HCT116 (cell line): ENCODE measurements around the gene VIT. TPM values are rescaled to one million over a fixed set of nuclear protein-coding genes. Genes with fewer than 3 reads are reported as not detected.

Experiments
- ATAC-seq: fragments of 200-7000 bp; cut with Tn5 transposase; 2 replicates; pipeline ENCODE4 v1.9.1; 2020; ENCODE audit warnings: mild to moderate bottlenecking, moderate library complexity
- BruUV-seq: library from RNA; stranded (reverse); fragments of 400-500 nt; replicated peaks from 2 replicates; lab custom pipeline; 2021; lab: Mats Ljungman, UMichigan
- CTCF ChIA-PET: fragments of 300-600 bp; sonication (Branson Sonifier 250); formaldehyde crosslinking; loops from one replicate; lab custom pipeline; 2021; ENCODE audit warnings: antibody characterized with exemption; lab: Charles Lee
- POLR2A ChIA-PET: fragments of 300-600, 350-600 bp; sonication (Branson Sonifier 250); formaldehyde crosslinking; loops from one replicate; lab custom pipeline; 2021; ENCODE audit warnings: antibody characterized with exemption; lab: Charles Lee
- RAD21 ChIA-PET, 2 experiments: fragments of 300-600 bp; sonication (Branson Sonifier 250); formaldehyde crosslinking; loops; one replicate each; lab custom pipeline; 2023; ENCODE audit warnings: low total read pairs in 2 of 2; ENCODE audit not compliant: uncharacterized antibody in 2 of 2, unreplicated experiment in 2 of 2, low non-redundant PET in 1 of 2; lab: Charles Lee
- DNase-seq: peaks from one replicate; pipeline ENCODE4 v3.0.0-alpha.2; 2010; ENCODE audit warnings: low read depth, low spot score
- H2AFZ ChIP-seq: fragments of 200-600 bp; shearing (Covaris generic), sonication (generic); 2 replicates; pipeline ENCODE4 v1.6.1; 2017; ENCODE audit warnings: low read depth, mixed run types, mixed read lengths, antibody characterized with exemption, low read length; ENCODE audit not compliant: poor library complexity, severe bottlenecking
- H3K27ac ChIP-seq: 2 replicates; pipeline ENCODE4 v1.5.1; 2012; ENCODE audit warnings: low read depth, low read length
- H3K27me3 ChIP-seq: fragments of 200-600 bp; sonication (generic); 2 replicates; pipeline ENCODE4 v1.6.1; 2016; ENCODE audit warnings: mixed run types, low read length, mixed read lengths; ENCODE audit not compliant: insufficient read depth
- H3K36me3 ChIP-seq, 2 experiments: fragments of 200-500 bp in 1 of 2; fragments of 200-600 bp in 1 of 2; sonication (Bioruptor generic) in 1 of 2; sonication (generic) in 1 of 2; 2 replicates each; pipeline versions ENCODE4 v1.5.1 to v1.6.1; 2014 to 2016; ENCODE audit warnings: low read length in 2 of 2, inconsistent platforms in 1 of 2, mixed read lengths in 1 of 2, mixed run types in 1 of 2; ENCODE audit not compliant: insufficient read depth in 2 of 2, control insufficient read depth in 1 of 2
- H3K4me1 ChIP-seq, 2 experiments: fragments of 200-600 bp in 1 of 2; sonication (generic) in 1 of 2; 2 replicates each; pipeline versions ENCODE4 v1.5.1 to v1.6.1; 2012 to 2017; ENCODE audit warnings: low read length in 2 of 2, inconsistent platforms in 1 of 2, mild to moderate bottlenecking in 1 of 2, mixed read lengths in 1 of 2, mixed run types in 1 of 2, moderate library complexity in 1 of 2; ENCODE audit not compliant: insufficient read depth in 2 of 2, control insufficient read depth in 1 of 2
- H3K4me2 ChIP-seq: fragments of 200-600 bp; sonication (generic); 2 replicates; pipeline ENCODE4 v1.6.1; 2017; ENCODE audit warnings: mixed run types, low read length, mixed read lengths
- H3K4me3 ChIP-seq, 2 experiments: fragments of 200-600 bp in 1 of 2; sonication (generic) in 1 of 2; replicated peaks in 1 of 2; 2 replicates each; pipeline ENCODE4 v1.5.1; 2011 to 2016; ENCODE audit warnings: low read length in 2 of 2, control low read depth in 1 of 2, low read depth in 1 of 2, mild to moderate bottlenecking in 1 of 2, mixed read lengths in 1 of 2, mixed run types in 1 of 2
- H3K79me2 ChIP-seq: fragments of 200-600 bp; sonication (generic); 2 replicates; pipeline ENCODE4 v1.6.1; 2017; ENCODE audit warnings: mild to moderate bottlenecking, mixed run types, low read length, moderate library complexity, mixed read lengths; ENCODE audit not compliant: insufficient read depth
- H3K9ac ChIP-seq: fragments of 200-600 bp; sonication (generic); 2 replicates; pipeline ENCODE4 v1.6.1; 2016; ENCODE audit warnings: low read length, mixed read lengths
- H3K9me2 ChIP-seq: fragments of 200-600 bp; sonication (generic), shearing (Covaris generic); 2 replicates; pipeline ENCODE4 v1.6.1; 2017; ENCODE audit warnings: mixed run types, mild to moderate bottlenecking, moderate library complexity; ENCODE audit not compliant: insufficient read depth
- H3K9me3 ChIP-seq, 2 experiments: fragments of 200-500 bp in 1 of 2; fragments of 200-600 bp in 1 of 2; sonication (Bioruptor generic) in 1 of 2; sonication (generic) in 1 of 2; 2 replicates each; pipeline ENCODE4 v1.6.1; 2014 to 2017; ENCODE audit warnings: low read length in 2 of 2, mixed read lengths in 2 of 2, inconsistent platforms in 1 of 2, low read depth in 1 of 2, mild to moderate bottlenecking in 1 of 2, mixed run types in 1 of 2, moderate library complexity in 1 of 2; ENCODE audit not compliant: control insufficient read depth in 1 of 2, insufficient read depth in 1 of 2
- H4K20me1 ChIP-seq: fragments of 200-600 bp; sonication (generic), shearing (Covaris generic); 2 replicates; pipeline ENCODE4 v1.6.1; 2017; ENCODE audit warnings: mixed run types, mild to moderate bottlenecking, moderate library complexity; ENCODE audit not compliant: insufficient read depth
- CBX3 ChIP-seq: IDR thresholded peaks from 2 replicates; pipeline ENCODE4 v1.6.1; 2012; ENCODE audit warnings: low read depth
- CEBPB ChIP-seq: IDR thresholded peaks from 2 replicates; pipeline ENCODE4 v1.6.1; 2012; ENCODE audit warnings: low read depth
- CTCF ChIP-seq, 3 experiments: fragments of 200-600 bp in 1 of 3; sonication (generic) in 1 of 3; IDR thresholded peaks in 2 of 3; conservative IDR thresholded peaks in 1 of 3; 2 replicates each; pipeline ENCODE4 v1.5.1; 2012 to 2017; ENCODE audit warnings: low read depth in 2 of 3, low read length in 2 of 3, antibody characterized with exemption in 1 of 3, borderline replicate concordance in 1 of 3, control low read depth in 1 of 3, mild to moderate bottlenecking in 1 of 3, mixed read lengths in 1 of 3, mixed run types in 1 of 3, moderate library complexity in 1 of 3; ENCODE audit not compliant: insufficient read depth in 1 of 3
- EZH2phosphoT487 ChIP-seq: fragments of 200-600 bp; IDR thresholded peaks from 2 replicates; pipeline ENCODE4 v1.6.1; 2018; ENCODE audit warnings: antibody characterized with exemption, borderline replicate concordance
- FOSL1 ChIP-seq: IDR thresholded peaks from 2 replicates; pipeline ENCODE4 v1.6.1; 2012; ENCODE audit warnings: low read depth
- JUND ChIP-seq: IDR thresholded peaks from 2 replicates; pipeline ENCODE4 v1.6.1; 2012
- POLR2A ChIP-seq: IDR thresholded peaks from 2 replicates; pipeline ENCODE4 v1.7.0; 2011; ENCODE audit warnings: borderline replicate concordance; ENCODE audit not compliant: insufficient read depth, insufficient read length; ENCODE audit errors: extremely low read depth
- POLR2AphosphoS5 ChIP-seq: IDR thresholded peaks from 2 replicates; pipeline ENCODE4 v1.6.1; 2011; ENCODE audit warnings: mild to moderate bottlenecking, low read depth, low read length, moderate library complexity
- REST ChIP-seq: IDR thresholded peaks from 2 replicates; pipeline ENCODE4 v1.6.1; 2012; ENCODE audit warnings: low read depth
- SIN3A ChIP-seq: IDR thresholded peaks from 2 replicates; pipeline ENCODE4 v1.6.1; 2012; ENCODE audit warnings: low read depth
- SP1 ChIP-seq: IDR thresholded peaks from 2 replicates; pipeline ENCODE4 v1.6.1; 2012; ENCODE audit warnings: low read depth
- SRF ChIP-seq: IDR thresholded peaks from 2 replicates; pipeline ENCODE4 v1.6.1; 2012; ENCODE audit warnings: low read depth
- TCF7L2 ChIP-seq: IDR thresholded peaks from 2 replicates; pipeline ENCODE4 v1.7.0; 2011; ENCODE audit warnings: borderline replicate concordance, inconsistent platforms; ENCODE audit not compliant: insufficient read depth, insufficient read length; ENCODE audit errors: extremely low read depth
- YY1 ChIP-seq: IDR thresholded peaks from 2 replicates; pipeline ENCODE4 v1.6.1; 2011; ENCODE audit warnings: low read length, low read depth, moderate library complexity, mild to moderate bottlenecking; ENCODE audit not compliant: insufficient replicate concordance; ENCODE audit errors: extremely low read depth
- ZFX ChIP-seq: fragments of 450-650 bp; IDR thresholded peaks from 2 replicates; pipeline ENCODE4 v1.6.1; 2017
- ZNF274 ChIP-seq: fragments of 200-500 bp; sonication (Bioruptor generic); IDR thresholded peaks from 2 replicates; pipeline ENCODE4 v1.6.1; 2014; ENCODE audit warnings: mild to moderate bottlenecking, low read depth, low read length, inconsistent platforms
- intact Hi-C: fragments of 100-400 bp; cut with micrococcal nuclease; formaldehyde crosslinking; loops from 2 replicates; pipeline ENCODE4 v1.10.0; 2022
- total RNA-seq: library from RNA; stranded (reverse); gene quantifications from one replicate; pipeline ENCODE4 v1.2.1, GENCODE V29; 2021; ENCODE audit not compliant: unreplicated experiment
- TF ChIP-seq, protein P1 (sequence below): IDR thresholded peaks from 2 replicates; pipeline ENCODE4 v1.6.1; 2012
- TF ChIP-seq, protein P2 (sequence below): IDR thresholded peaks from 2 replicates; pipeline ENCODE4 v1.6.1; 2012

The VIT gene
- total RNA-seq, 1 experiment from 2014 or later = not detected

DNA sequence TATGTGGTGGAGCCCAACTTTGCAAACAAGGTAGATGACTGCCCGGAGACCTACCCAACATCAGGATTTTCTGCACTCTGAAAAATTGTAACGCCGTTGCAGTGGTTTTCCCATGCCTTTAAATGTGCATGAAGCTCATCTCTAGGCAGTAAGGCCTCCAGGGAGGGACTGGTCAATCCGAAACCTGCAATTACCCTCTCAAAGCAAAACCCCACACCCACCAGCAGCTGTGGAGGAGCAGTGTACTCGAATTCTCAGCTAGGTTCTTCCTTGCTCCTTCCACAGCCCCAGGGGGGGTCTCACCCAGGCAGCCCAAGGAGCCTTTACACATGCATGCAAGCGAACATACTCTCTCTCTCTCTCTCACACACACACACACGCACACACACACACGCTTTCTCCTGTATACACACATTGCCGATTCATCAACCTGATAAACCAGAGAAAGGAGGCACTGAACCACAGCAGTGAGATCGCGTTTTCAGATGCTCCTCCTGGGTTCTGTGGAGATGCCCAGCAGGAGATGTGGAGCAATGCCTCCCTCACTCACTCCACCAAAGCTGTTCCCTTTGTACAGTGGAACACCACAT lies 109.2 kb downstream of the VIT start (continued):
- TF ChIP-seq TCF7L2 = no peak
- TF ChIP-seq EZH2phosphoT487 = no peak
- TF ChIP-seq SRF = no peak
- no peak for TF ChIP-seq ZFX
- no peak for TF ChIP-seq ZNF274
- TF ChIP-seq CEBPB = no peak
- no peak for TF ChIP-seq POLR2AphosphoS5
- no peak for TF ChIP-seq JUND
- TF ChIP-seq POLR2A = no peak
- no peak for TF ChIP-seq SIN3A
- TF ChIP-seq, protein P1, sequence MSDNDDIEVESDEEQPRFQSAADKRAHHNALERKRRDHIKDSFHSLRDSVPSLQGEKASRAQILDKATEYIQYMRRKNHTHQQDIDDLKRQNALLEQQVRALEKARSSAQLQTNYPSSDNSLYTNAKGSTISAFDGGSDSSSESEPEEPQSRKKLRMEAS = no peak

- no TSS peak for BruUV-seq
- TF ChIP-seq YY1 (no peak), CBX3 (no peak), REST (no peak), SRF (no peak), POLR2A (no peak), ZNF274 (no peak), SP1 (no peak), POLR2AphosphoS5 (no peak), CTCF (IDR thresholded peaks at IDR 0.05 in 2 of 3, conservative IDR thresholded peaks at IDR 0.05 in 1 of 3; ENCODE audit: borderline replicate concordance in 1 of 3, insufficient read depth in 1 of 3, low read depth in 2 of 3, low read length in 2 of 3) (no peak), CEBPB (no peak), JUND (no peak), FOSL1 (no peak), ZFX (no peak)
- TF ChIP-seq, protein P2, sequence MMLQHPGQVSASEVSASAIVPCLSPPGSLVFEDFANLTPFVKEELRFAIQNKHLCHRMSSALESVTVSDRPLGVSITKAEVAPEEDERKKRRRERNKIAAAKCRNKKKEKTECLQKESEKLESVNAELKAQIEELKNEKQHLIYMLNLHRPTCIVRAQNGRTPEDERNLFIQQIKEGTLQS = no peak
- TF ChIP-seq, protein P1 = no peak
Observed at GRCh38 chr2:36807223-36807886, 110.8 kb downstream of the VIT start.

More at GRCh38 chr2:36807223-36807886, 110.8 kb downstream of the VIT start:
- Histone ChIP-seq H3K9me3 (no peaks in the 10 kb centered on the region), H3K9ac (no peak overlapping the region), H3K27me3 (no peaks in the 10 kb centered on the region), H2AFZ (no peak overlapping the region), H3K4me2 (no peak overlapping the region), H3K4me3 (no peak overlapping the region), H3K36me3 (no peaks in the 10 kb centered on the region), H3K4me1 (no peaks in the 10 kb centered on the region), H4K20me1 (no peaks in the 10 kb centered on the region), H3K9me2 (no peaks in the 10 kb centered on the region), H3K79me2 (no peaks in the 10 kb centered on the region), H3K27ac (no peak overlapping the region)
- CTCF ChIA-PET = interaction anchor here (1.4 kb wide), 1 partner anchor 22 kb away, joined by 3 read pairs; no protein-coding TSS in a partner anchor
- RAD21 ChIA-PET = no interaction called here
- POLR2A ChIA-PET = no interaction called here
- no peak for ATAC-seq
- DNase-seq = no peak
- intact Hi-C loops = no loop called here
